Hippocampal formation (tissue), 2 donors: ENCODE results near the gene CHRNB1.

Experiments used
- DNase-seq, 2 donors: peaks; one replicate each; lab custom pipeline; 2025; lab: John Stamatoyannopoulos, UW

The CHRNB1 gene

DNA sequence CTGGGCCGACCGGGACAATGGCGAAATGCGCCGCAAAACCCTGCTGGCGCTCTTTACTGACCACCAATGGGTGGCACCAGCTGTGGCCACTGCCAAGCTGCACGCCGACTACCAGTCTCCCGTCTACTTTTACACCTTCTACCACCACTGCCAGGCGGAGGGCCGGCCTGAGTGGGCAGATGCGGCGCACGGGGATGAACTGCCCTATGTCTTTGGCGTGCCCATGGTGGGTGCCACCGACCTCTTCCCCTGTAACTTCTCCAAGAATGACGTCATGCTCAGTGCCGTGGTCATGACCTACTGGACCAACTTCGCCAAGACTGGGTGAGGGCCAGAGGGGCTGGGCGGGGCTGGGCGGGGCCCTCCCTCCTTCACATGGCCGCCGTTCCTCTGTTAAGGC lies 29.1 kb upstream of the CHRNB1 start:
- no peak for DNase-seq

DNA sequence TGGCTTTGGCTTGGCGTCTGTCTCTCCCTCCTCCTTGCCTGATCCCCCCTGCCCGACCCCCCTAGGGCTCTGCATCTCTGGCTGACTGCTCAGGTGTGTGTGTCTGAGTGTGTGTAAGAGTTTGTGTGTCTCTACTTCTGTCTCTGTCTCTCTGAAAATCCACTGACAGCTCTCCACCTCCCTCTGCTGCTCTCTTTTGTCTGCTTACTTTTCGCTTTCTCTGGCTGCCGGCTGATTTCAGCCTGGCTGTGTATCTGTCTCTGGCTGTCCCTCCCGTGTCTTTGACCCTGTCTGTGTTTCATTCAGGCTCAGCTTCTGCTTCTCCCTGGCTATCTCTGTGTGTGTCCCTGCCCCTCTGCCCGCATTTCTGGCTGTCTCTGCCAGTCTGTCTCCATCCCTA lies 28.5 kb upstream of the CHRNB1 start:
- no peak for DNase-seq

GRCh38 chr17:7417056-7417655 lies 27.7 kb upstream of the CHRNB1 start:
- DNase-seq: no peak

DNA sequence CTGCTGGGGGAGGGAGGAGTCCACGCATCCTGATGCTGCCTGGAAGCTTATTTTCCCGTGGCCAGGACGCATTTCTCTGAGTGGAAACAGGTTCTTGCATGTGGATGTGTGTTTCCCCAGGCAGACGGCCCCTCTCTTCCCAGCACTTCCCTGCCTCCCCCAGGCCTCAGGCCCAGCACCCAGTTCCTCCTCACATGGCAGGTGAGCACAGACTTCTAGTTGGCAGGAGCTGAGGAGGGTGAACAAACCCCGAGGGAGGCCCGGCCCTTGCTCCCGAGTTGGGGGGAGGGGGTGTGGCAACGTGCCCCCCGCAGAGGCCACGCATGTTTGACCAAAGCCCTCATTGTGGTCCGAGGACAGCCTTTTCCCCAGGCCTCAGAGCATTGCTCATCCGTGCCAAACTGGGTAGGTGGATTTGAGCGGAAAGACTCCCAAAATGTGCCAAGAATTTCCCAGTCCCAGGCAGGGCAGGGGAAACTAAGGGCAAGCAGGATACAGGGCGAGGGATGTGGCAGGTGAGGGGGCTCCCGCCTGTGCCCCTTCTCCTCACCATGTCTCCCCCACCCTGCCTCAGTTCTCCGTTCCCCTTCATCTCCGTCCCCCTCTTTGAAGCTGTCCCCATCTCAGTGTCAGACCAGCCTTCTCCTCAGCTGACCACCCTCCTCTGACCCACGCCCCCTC lies 26.2 kb upstream of the CHRNB1 start:
- DNase-seq: no peak

GRCh38 chr17:7419819-7420610 lies 24.8 kb upstream of the CHRNB1 start, which contains the start of gene SPEM1:
TSS of gene SPEM1 (plus strand) at chr17:7420324. CDS start at chr17:7420385, 61 bp downstream.
- no peak for DNase-seq

DNA sequence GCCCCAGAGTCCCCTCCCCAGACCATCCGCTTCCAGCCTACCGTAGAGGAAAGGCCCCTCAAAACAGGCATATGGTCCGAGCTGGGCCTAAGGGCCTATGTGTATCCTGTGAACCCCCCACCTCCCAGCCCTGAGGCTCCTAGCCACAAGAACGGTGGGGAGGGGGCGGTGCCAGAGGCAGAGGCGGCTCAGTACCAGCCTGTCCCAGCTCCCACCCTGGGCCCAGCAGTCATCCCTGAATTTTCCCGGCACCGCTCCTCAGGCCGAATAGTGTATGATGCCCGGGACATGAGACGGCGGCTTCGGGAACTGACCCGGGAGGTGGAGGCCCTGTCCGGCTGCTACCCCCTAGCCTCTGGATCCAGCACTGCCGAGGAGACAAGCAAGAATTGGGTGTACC lies 23.7 kb upstream of the CHRNB1 start:
- DNase-seq: no peak

DNA sequence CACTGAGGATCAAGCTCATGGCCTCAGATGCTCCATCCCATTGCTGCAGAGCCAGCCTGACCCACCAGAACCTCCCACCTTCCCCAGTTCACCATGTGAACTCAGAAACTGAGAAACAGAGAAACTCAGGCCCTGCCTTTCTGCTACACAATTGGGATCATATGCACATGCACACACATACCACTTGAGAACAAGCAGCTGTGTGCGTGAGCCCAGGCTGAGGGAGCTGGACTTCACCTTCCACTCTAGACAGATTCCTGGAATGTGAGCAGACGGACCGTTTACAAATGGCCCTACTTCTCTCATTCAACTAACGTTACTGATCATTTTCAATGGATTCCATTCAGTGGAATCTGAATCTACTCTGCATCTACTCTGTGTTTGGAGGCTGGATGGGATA lies 21.2 kb upstream of the CHRNB1 start:
- no peak for DNase-seq

DNA sequence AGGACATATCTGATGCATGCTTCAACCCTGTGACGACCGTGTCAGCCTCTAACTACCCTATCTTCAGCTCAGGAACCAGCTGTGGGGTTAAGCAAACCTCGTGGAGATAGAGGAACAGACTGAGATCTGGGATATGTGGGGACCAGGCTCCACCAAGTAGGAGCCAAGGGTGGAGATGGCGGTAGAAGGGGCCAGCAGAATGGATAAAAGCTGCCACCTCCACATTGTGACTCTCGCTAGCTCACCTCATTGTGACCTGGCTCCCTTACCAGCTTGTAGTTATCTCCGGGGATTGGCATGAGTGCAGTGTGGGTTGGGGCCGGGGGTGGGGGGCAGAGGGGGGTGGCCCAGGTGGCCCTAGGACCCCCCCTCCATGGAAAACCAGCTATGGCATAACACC lies 19.5 kb upstream of the CHRNB1 start, which contains the start of gene SPEM2:
Gene SPEM2, plus strand, starts transcription at position 301 of the 400 bp plus-strand sequence. Its CDS starts 73 bp downstream, at position 374.
- DNase-seq: no peak

DNA sequence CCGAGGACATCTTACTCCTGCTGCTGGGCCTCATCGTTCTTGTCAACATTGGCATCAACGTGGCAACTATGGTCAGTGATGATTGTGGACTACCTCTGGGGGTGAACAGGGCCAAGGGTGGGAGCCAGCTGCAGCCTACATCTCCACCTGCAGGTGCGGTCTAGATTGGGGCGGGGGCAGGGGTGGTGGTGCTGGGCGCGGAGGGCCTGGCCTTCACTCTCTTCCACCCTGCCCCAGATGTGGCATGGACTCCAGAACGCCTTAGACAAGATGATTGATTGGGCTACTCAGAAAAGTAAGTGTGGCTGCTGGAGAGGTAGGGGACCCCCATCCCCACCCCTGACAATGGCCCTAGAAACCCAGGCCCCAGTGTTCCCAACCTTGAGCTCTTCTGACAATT lies 19.1 kb upstream of the CHRNB1 start:
- DNase-seq: no peak

GRCh38 chr17:7426203-7426863 lies 18.5 kb upstream of the CHRNB1 start:
- no peak for DNase-seq

- no peak for DNase-seq
Measured at GRCh38 chr17:7426896-7427489, 17.9 kb upstream of the CHRNB1 start.

GRCh38 chr17:7427549-7427948 lies 17.3 kb upstream of the CHRNB1 start:
- DNase-seq: no peak

DNA sequence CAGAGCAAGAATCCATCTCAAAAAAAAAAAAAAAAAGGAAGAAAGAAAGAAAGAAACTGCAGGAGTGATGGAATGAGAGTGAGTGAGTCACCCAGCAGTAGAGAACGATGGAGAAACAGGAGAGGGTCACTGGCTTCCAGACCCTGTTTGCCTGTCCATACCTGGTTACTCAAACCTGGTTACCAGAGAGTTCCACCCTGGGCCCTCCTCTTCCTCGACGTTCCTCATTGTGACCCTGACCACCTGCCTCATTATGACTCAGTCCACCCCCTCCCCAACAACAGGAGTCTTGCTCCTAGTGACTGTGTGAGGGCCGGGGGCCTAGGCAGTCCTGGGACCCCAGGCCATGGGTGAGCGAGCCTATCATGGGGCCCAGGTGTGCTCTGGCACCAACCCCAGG lies 16.3 kb upstream of the CHRNB1 start, which contains the start of gene SPEM3:
Gene SPEM3, plus strand, starts transcription at position 301 of the 400 bp plus-strand sequence. Its CDS starts 46 bp downstream, at position 347.
- DNase-seq: no peak

GRCh38 chr17:7429722-7430121 lies 15.1 kb upstream of the CHRNB1 start:
- no peak for DNase-seq

DNA sequence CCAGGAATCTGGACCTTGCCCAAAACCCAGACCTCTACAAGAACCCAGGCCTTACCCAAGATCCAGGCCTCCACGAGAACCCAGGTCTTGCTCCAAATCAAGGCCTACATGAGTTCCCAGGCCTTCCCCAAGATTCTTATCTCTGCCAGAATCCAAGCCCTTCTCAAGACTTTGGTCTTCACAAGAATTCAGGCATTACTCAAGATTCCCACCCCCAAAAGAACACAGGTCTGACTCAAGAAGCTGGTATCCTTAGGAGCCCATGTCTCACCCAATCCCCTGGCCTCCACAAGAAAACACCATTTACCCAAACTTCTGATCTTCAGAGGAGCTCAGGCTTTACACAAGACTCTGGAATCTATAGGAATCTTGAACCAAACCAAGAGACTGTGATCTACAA lies 13.6 kb upstream of the CHRNB1 start:
- DNase-seq: no peak

DNA sequence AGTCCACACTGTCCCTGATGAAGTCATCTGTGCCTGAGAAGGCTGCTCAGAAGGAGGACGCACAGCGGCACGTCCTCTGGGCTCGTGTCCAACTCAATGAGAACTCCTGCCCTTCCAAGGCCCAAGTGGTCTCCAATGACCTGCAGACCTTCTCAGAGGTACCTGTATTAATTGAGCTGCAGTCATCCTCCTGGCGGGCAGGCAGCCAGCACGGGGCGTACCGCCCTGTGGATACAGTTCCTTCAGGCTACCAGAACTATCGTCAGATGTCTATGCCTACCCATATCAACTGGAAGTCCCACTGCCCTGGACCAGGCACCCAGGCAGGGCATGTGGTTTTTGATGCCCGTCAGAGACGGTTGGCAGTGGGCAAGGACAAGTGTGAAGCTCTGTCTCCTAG lies 12.6 kb upstream of the CHRNB1 start:
- no peak for DNase-seq

GRCh38 chr17:7435676-7436555 lies 8.9 kb upstream of the CHRNB1 start:
- peak in 1 of 2 donors; percentile 23 for DNase-seq

DNA sequence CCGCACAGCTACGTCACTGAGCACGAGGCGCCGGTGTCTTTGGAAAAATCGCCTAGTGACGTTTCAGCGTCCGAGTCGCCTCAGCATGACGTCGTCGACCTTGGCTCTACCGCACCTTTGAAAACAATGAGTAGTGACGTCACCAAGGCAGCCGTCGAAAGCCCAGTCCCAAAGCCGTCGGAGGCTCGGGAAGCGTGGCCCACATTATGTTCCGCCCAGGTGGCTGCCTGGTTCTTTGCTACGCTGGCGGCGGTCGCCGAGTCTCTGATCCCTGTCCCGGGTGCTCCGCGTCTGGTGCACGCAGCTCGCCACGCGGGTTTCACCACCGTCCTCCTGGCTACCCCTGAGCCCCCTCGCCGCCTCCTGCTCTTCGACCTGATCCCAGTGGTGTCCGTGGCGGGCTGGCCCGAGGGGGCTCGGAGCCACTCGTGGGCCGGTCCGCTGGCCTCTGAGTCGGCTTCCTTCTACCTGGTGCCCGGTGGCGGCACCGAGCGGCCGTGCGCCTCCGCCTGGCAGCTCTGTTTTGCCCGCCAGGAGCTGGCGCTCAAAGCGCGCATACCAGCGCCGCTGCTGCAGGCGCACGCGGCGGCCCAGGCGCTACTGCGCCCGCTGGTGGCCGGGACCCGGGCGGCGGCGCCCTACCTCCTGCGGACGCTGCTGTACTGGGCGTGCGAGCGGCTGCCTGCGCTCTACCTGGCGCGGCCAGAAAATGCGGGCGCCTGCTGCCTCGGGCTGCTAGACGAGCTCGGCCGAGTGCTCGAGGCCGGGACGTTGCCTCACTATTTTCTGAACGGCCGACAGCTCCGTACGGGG lies 8.1 kb upstream of the CHRNB1 start:
- peak; percentile 44 to 53 for DNase-seq

- no peak for DNase-seq
Measured at GRCh38 chr17:7437369-7437863, 7.4 kb upstream of the CHRNB1 start.
